ENCODE data around the gene ZFHX3.

DNA sequence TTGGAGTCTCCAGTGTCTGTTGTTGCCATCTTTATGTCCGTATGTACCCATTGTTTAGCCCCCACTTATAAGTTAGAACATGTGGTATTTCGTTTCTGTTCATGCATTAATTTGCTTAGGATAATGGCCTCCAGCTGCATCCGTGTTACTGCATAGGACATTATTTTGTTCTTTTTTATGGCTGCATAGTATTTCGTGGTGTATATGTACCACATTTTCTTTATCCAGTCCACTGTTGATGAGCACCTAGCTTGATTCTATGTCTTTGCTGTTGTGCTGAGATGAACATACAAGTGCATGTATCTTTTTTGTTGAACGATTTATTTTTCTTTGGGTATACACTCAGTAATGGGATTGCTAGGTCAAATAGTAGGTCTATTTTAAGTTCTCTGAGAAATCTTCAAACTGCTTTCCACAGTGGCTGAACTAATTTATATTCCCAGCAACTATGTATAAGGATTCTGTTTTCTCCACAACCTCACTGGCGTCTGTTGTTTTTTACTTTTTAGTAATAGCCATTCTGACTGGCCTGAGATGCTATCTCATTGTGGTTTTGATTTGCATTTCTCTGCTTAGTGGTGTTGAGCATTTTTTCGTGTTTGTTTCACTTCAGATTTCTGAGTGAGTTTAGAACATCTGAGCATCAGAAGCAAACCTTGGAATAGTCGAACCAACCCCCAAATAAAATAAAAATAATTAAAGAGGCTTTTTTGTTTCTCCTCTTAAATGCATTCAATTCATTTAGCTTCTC lies 304.7 kb downstream of the ZFHX3 start:
- TF ChIP-seq, protein P1, sequence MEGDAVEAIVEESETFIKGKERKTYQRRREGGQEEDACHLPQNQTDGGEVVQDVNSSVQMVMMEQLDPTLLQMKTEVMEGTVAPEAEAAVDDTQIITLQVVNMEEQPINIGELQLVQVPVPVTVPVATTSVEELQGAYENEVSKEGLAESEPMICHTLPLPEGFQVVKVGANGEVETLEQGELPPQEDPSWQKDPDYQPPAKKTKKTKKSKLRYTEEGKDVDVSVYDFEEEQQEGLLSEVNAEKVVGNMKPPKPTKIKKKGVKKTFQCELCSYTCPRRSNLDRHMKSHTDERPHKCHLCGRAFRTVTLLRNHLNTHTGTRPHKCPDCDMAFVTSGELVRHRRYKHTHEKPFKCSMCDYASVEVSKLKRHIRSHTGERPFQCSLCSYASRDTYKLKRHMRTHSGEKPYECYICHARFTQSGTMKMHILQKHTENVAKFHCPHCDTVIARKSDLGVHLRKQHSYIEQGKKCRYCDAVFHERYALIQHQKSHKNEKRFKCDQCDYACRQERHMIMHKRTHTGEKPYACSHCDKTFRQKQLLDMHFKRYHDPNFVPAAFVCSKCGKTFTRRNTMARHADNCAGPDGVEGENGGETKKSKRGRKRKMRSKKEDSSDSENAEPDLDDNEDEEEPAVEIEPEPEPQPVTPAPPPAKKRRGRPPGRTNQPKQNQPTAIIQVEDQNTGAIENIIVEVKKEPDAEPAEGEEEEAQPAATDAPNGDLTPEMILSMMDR (IDR thresholded peaks at IDR 0.05), result no peak
- no peak for TF ChIP-seq EP300 (IDR thresholded peaks at IDR 0.05)
- TF ChIP-seq POLR2A (IDR thresholded peaks at IDR 0.05), result no peak

All from tibial nerve (tissue), 4 donors.